MM.1S (cell line): ENCODE measurements around the gene CD84.

Source experiments
- DNase-seq: peaks from one replicate; pipeline ENCODE4 v3.0.0-alpha.2; 2015
- H2AFZ ChIP-seq: fragments of 300-600 bp; sonication (generic); 2 replicates; pipeline ENCODE4 v1.6.0; 2016; ENCODE audit warnings: antibody characterized with exemption, low read length
- H3F3A ChIP-seq: fragments of 300-600 bp; sonication (generic); 2 replicates; pipeline ENCODE4 v1.6.1; 2016; ENCODE audit warnings: mild to moderate bottlenecking, antibody characterized with exemption, low read length, moderate library complexity, mixed read lengths; ENCODE audit not compliant: insufficient read depth
- H3K27ac ChIP-seq: fragments of 300-600 bp; sonication (generic); 2 replicates; pipeline ENCODE4 v1.5.1; 2016; ENCODE audit warnings: mild to moderate bottlenecking, low read length
- H3K27me3 ChIP-seq: fragments of 300-600 bp; sonication (generic); replicated peaks from 2 replicates; pipeline ENCODE4 v1.6.0; 2016; ENCODE audit warnings: low read length; ENCODE audit not compliant: insufficient read depth
- H3K36me3 ChIP-seq: fragments of 300-600 bp; sonication (generic); replicated peaks from 2 replicates; pipeline ENCODE4 v1.6.1; 2016; ENCODE audit warnings: mild to moderate bottlenecking, low read length, mixed read lengths; ENCODE audit not compliant: insufficient read depth
- H3K4me1 ChIP-seq: fragments of 300-600 bp; sonication (generic); 2 replicates; pipeline ENCODE4 v1.6.1; 2016; ENCODE audit warnings: low read length, mixed read lengths
- H3K4me2 ChIP-seq: fragments of 300-600 bp; sonication (generic); 2 replicates; pipeline ENCODE4 v1.6.0; 2016; ENCODE audit warnings: low read depth, low read length
- H3K4me3 ChIP-seq: fragments of 300-600 bp; sonication (generic); 2 replicates; pipeline ENCODE4 v1.5.1; 2016; ENCODE audit warnings: low read length, mixed read lengths
- H3K79me2 ChIP-seq: fragments of 300-600 bp; sonication (generic); 2 replicates; pipeline ENCODE4 v1.6.1; 2016; ENCODE audit warnings: mixed run types, low read length, mixed read lengths
- H3K9ac ChIP-seq: fragments of 300-600 bp; sonication (generic); 2 replicates; pipeline ENCODE4 v1.6.1; 2016; ENCODE audit warnings: low read length, mixed read lengths
- H3K9me2 ChIP-seq: fragments of 300-600 bp; sonication (generic); replicated peaks from 2 replicates; pipeline ENCODE4 v1.6.1; 2016; ENCODE audit warnings: mild to moderate bottlenecking, low read length, mixed read lengths; ENCODE audit not compliant: insufficient read depth
- H3K9me3 ChIP-seq: fragments of 300-600 bp; sonication (generic); replicated peaks from 2 replicates; pipeline ENCODE4 v1.6.1; 2016; ENCODE audit warnings: mild to moderate bottlenecking, low read length, mixed read lengths; ENCODE audit not compliant: insufficient read depth
- H4K20me1 ChIP-seq: fragments of 300-600 bp; sonication (generic); 2 replicates; pipeline ENCODE4 v1.6.1; 2016; ENCODE audit warnings: mild to moderate bottlenecking, low read length, moderate library complexity, mixed read lengths; ENCODE audit not compliant: insufficient read depth
- EZH2 ChIP-seq: fragments of 300-600 bp; sonication (generic); optimal IDR thresholded peaks from 2 replicates; pipeline ENCODE3; 2017; ENCODE audit warnings: low read depth, mild to moderate bottlenecking, antibody characterized with exemption, low read length, mixed read lengths
- EZH2phosphoT487 ChIP-seq: fragments of 300-600 bp; sonication (generic); IDR thresholded peaks from 2 replicates; pipeline ENCODE4 v1.6.1; 2018; ENCODE audit warnings: antibody characterized with exemption, low read length
- TF ChIP-seq, protein P1 (sequence below): fragments of 300-600 bp; sonication (generic); IDR thresholded peaks from 2 replicates; pipeline ENCODE4 v1.5.1; 2016; ENCODE audit warnings: antibody characterized with exemption, low read length, mixed read lengths

CD84 gene

DNA sequence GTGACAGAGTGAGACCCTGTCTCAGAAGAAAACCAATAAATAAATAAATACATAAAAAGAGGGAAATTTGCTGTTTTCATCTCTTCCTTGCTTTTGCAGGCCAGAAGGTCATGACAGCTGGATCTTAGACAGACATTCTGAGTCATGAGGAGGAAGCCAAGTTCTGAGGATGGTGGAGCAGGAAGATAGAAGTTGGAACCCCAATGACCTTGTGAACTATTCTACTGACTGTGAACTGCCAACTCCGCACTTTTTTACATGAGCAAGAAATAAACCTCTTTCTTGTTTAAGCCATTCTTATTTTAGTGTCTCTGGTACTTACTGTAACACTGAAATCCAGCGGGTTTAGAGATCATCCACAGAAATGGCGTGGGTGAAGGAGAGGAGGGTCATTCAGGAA is 8.5 kb downstream of the CD84 start:
- no peak overlapping the region for H3K4me2 ChIP-seq
- TF ChIP-seq, protein P1, sequence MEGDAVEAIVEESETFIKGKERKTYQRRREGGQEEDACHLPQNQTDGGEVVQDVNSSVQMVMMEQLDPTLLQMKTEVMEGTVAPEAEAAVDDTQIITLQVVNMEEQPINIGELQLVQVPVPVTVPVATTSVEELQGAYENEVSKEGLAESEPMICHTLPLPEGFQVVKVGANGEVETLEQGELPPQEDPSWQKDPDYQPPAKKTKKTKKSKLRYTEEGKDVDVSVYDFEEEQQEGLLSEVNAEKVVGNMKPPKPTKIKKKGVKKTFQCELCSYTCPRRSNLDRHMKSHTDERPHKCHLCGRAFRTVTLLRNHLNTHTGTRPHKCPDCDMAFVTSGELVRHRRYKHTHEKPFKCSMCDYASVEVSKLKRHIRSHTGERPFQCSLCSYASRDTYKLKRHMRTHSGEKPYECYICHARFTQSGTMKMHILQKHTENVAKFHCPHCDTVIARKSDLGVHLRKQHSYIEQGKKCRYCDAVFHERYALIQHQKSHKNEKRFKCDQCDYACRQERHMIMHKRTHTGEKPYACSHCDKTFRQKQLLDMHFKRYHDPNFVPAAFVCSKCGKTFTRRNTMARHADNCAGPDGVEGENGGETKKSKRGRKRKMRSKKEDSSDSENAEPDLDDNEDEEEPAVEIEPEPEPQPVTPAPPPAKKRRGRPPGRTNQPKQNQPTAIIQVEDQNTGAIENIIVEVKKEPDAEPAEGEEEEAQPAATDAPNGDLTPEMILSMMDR, result no peak
- no peak for TF ChIP-seq EZH2phosphoT487
- TF ChIP-seq EZH2, result no peak
- H3K4me3 ChIP-seq, result no peak overlapping the region
- no peaks in the 10 kb centered on the region for H3K79me2 ChIP-seq
- no peak for DNase-seq
- no peaks in the 10 kb centered on the region for H3K9me2 ChIP-seq
- H3K27ac ChIP-seq, result no peak overlapping the region
- no peaks in the 10 kb centered on the region for H3K9me3 ChIP-seq
- no peaks in the 10 kb centered on the region for H3F3A ChIP-seq
- H3K36me3 ChIP-seq, result no peaks in the 10 kb centered on the region
- H3K4me1 ChIP-seq, result no peaks in the 10 kb centered on the region
- no peak overlapping the region for H3K9ac ChIP-seq
- no peak overlapping the region for H2AFZ ChIP-seq
- H3K27me3 ChIP-seq, result no peaks in the 10 kb centered on the region
- H4K20me1 ChIP-seq, result no peaks in the 10 kb centered on the region

DNA sequence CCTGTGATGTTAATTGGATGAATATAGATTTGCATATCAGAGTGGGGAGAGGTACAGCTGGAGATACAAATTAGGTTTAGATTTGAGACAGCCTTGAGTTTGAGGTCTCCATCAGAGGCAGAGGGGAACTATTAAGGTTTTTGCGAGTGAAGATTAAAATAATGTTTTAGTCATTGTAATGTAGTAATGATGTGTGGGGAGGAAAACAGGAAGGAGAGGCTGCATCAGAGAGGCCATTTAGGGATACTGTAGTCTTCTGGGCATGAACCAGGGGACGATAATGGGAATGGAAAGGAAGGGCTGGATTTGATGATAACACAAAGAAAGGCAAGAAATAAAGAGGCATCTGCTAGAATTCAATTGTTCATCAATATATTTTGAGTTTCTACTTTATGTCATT is 9.5 kb downstream of the CD84 start:
- no peak overlapping the region for H3K4me3 ChIP-seq
- TF ChIP-seq EZH2, result no peak
- TF ChIP-seq, protein P1, result no peak
- no peak for TF ChIP-seq EZH2phosphoT487
- no peaks in the 10 kb centered on the region for H3F3A ChIP-seq
- H4K20me1 ChIP-seq, result no peaks in the 10 kb centered on the region
- H3K36me3 ChIP-seq, result no peaks in the 10 kb centered on the region
- no peaks in the 10 kb centered on the region for H3K4me1 ChIP-seq
- no peak overlapping the region for H2AFZ ChIP-seq
- no peaks in the 10 kb centered on the region for H3K27me3 ChIP-seq
- H3K79me2 ChIP-seq, result no peaks in the 10 kb centered on the region
- DNase-seq, result no peak
- H3K9me3 ChIP-seq, result no peaks in the 10 kb centered on the region
- no peaks in the 10 kb centered on the region for H3K9me2 ChIP-seq
- H3K27ac ChIP-seq, result no peak overlapping the region
- no peak overlapping the region for H3K9ac ChIP-seq
- no peak overlapping the region for H3K4me2 ChIP-seq

DNA sequence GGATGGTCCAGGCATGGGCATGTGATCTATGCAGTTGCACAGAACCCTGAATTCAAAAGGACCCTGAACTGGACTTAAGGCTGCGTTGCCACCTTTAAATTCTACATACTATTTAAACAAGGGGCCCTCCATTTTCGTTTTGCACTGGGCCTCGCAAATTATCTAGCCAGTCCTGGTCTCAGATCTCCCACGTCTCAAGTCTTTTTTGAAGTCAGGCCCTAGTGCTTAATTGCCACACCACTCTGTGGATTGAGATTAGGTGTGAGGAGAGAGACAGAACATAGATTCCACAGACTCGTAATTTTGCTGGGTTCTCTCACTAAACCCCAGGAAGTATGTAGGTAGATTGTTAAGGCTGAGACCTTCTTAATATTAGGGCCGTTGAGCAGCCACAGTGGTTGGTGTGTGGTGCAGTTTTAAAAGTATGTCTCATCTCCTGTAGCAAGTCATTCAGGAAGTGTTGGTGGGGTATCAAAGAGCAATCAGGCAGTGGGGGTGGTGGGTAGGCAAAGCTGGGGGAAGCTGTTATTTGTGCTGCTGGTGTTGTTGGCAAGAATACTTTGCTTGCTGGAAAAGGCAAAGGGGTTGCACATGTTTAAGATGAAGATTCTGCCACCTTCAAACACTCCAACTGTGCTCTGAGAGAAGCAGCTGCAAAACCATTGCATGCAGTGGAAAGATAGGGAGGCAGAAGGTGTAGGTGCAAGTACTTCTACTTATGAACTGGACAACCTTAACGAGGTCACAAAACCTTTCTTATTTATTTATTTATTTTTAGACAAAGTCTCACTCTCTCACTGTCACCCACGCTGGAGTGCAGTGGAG is 11.2 kb downstream of the CD84 start:
- H3K4me1 ChIP-seq, result no peaks in the 10 kb centered on the region
- H3K9me2 ChIP-seq, result no peaks in the 10 kb centered on the region
- no peaks in the 10 kb centered on the region for H4K20me1 ChIP-seq
- no peak overlapping the region for H2AFZ ChIP-seq
- H3K4me3 ChIP-seq, result no peak overlapping the region
- no peak overlapping the region for H3K4me2 ChIP-seq
- no peak for DNase-seq
- no peak overlapping the region for H3K9ac ChIP-seq
- H3K79me2 ChIP-seq, result no peaks in the 10 kb centered on the region
- no peaks in the 10 kb centered on the region for H3K27me3 ChIP-seq
- no peak for TF ChIP-seq EZH2phosphoT487
- no peak for TF ChIP-seq EZH2
- TF ChIP-seq, protein P1, result no peak
- no peaks in the 10 kb centered on the region for H3K9me3 ChIP-seq
- no peaks in the 10 kb centered on the region for H3F3A ChIP-seq
- no peak overlapping the region for H3K27ac ChIP-seq
- no peaks in the 10 kb centered on the region for H3K36me3 ChIP-seq
